Activated CD8-positive, alpha-beta T cell treated with anti-CD3 and anti-CD28 coated beads, Interleukin-2, amount 10 ng/mL, durations not matched to agents 7 days and 5 days (primary cell): Measurements from ENCODE around the gene PARPBP. TPM values are rescaled to one million over a fixed set of nuclear protein-coding genes. Genes with fewer than 3 reads are reported as not detected.

Experiments
- ATAC-seq: fragments of 150-1000 bp; cut with Tn5 transposase; one replicate; pipeline ENCODE4 v1.10.0; 2021; ENCODE audit warnings: moderate library complexity
- CTCF ChIA-PET: fragments of 350-600 bp; sonication (Branson Sonifier 250); formaldehyde crosslinking; loops from one replicate; lab custom pipeline; 2021; ENCODE audit warnings: antibody characterized with exemption; lab: Charles Lee
- POLR2A ChIA-PET: fragments of 350-600 bp; sonication (Branson Sonifier 250); formaldehyde crosslinking; loops from one replicate; lab custom pipeline; 2021; ENCODE audit warnings: antibody characterized with exemption; lab: Charles Lee
- DNase-seq: peaks from one replicate; pipeline ENCODE4 v3.0.0-alpha.2; 2020
- H3K27ac Mint-ChIP-seq: one replicate; pipeline ENCODE4 v1.8.0; 2021; ENCODE audit warnings: mild to moderate bottlenecking, mixed read lengths
- H3K27me3 Mint-ChIP-seq: one replicate; pipeline ENCODE4 v1.8.0; 2021; ENCODE audit warnings: low read depth, mixed read lengths
- H3K36me3 Mint-ChIP-seq: one replicate; pipeline ENCODE4 v1.8.0; 2021; ENCODE audit warnings: low read depth, mixed read lengths
- H3K4me1 Mint-ChIP-seq: one replicate; pipeline ENCODE4 v1.8.0; 2021; ENCODE audit warnings: low read depth, mixed read lengths
- H3K4me3 Mint-ChIP-seq: one replicate; pipeline ENCODE4 v1.8.0; 2021; ENCODE audit warnings: mild to moderate bottlenecking, mixed read lengths
- H3K9me3 Mint-ChIP-seq: one replicate; pipeline ENCODE4 v1.8.0; 2022; ENCODE audit warnings: mixed read lengths; ENCODE audit not compliant: insufficient read depth
- total RNA-seq, 2 experiments: library from RNA; stranded (reverse); gene quantifications; one replicate each; pipeline ENCODE4 v1.2.3, GENCODE V29; 2021

Gene PARPBP
- total RNA-seq, 2 experiments from 2014 or later: 32.2 to 35.9 TPM

- ATAC-seq (no peak), DNase-seq (no peak)
- ChIA-PET CTCF (no interaction called here), POLR2A (no interaction called here)
- H3K27ac Mint-ChIP-seq: no peak overlapping the region
- H3K4me1 Mint-ChIP-seq: no peaks in the 10 kb centered on the region
- no peaks in the 10 kb centered on the region for H3K9me3 Mint-ChIP-seq
- H3K27me3 Mint-ChIP-seq: no peaks in the 10 kb centered on the region
- H3K36me3 Mint-ChIP-seq: peaks cover 24% of the 10 kb centered on the region
- no peak overlapping the region for H3K4me3 Mint-ChIP-seq
Measured at GRCh38 chr12:102163383-102163782, 43.4 kb downstream of the PARPBP start.

GRCh38 chr12:102167821-102168604, 48.0 kb downstream of the PARPBP start:
- H3K9me3 Mint-ChIP-seq: no peaks in the 10 kb centered on the region
- no peaks in the 10 kb centered on the region for H3K27me3 Mint-ChIP-seq
- ChIA-PET POLR2A (no interaction called here), CTCF (interaction anchor here (0.5 to 3.0 kb wide), 5 partner anchors 48 to 643 kb away, joined by 3 to 17 read pairs (median 3); partner anchors contain the start of genes NUP37 and PARPBP)
- H3K36me3 Mint-ChIP-seq: peaks cover 28% of the 10 kb centered on the region
- H3K4me3 Mint-ChIP-seq: no peak overlapping the region
- no peak for DNase-seq
- no peak for ATAC-seq
- H3K4me1 Mint-ChIP-seq: no peaks in the 10 kb centered on the region
- H3K27ac Mint-ChIP-seq: peak overlapping the region; percentile 10

GRCh38 chr12:102169922-102170621, 50.1 kb downstream of the PARPBP start:
- ATAC-seq: peak; percentile 58
- ChIA-PET CTCF (interaction anchor here (0.6 to 3.2 kb wide), 22 partner anchors 9 to 1104 kb away, joined by 3 to 17 read pairs (median 4); partner anchors contain the start of gene WASHC3), POLR2A (no interaction called here)
- Mint-ChIP-seq H3K36me3 (peaks cover 22% of the 10 kb centered on the region), H3K4me3 (no peak overlapping the region), H3K4me1 (no peaks in the 10 kb centered on the region), H3K27me3 (no peaks in the 10 kb centered on the region), H3K27ac (no peak overlapping the region), H3K9me3 (no peaks in the 10 kb centered on the region)
- peak; percentile 34 for DNase-seq

GRCh38 chr12:102171951-102172350, 52.0 kb downstream of the PARPBP start:
- ATAC-seq (no peak), DNase-seq (no peak)
- Mint-ChIP-seq H3K4me3 (no peak overlapping the region), H3K9me3 (no peaks in the 10 kb centered on the region), H3K4me1 (no peaks in the 10 kb centered on the region), H3K36me3 (peaks cover 25% of the 10 kb centered on the region), H3K27me3 (no peaks in the 10 kb centered on the region), H3K27ac (no peak overlapping the region)
- POLR2A ChIA-PET: no interaction called here
- CTCF ChIA-PET: interaction anchor here (3.2 kb wide), 1 partner anchor 51 kb away, joined by 8 read pairs; no protein-coding TSS in a partner anchor

- Mint-ChIP-seq H3K27ac (no peak overlapping the region), H3K4me1 (no peaks in the 10 kb centered on the region), H3K9me3 (no peaks in the 10 kb centered on the region), H3K36me3 (peaks cover 26% of the 10 kb centered on the region), H3K4me3 (no peak overlapping the region), H3K27me3 (no peaks in the 10 kb centered on the region)
- ChIA-PET CTCF (interaction anchor here (3.2 kb wide), 1 partner anchor 51 kb away, joined by 8 read pairs; no protein-coding TSS in a partner anchor), POLR2A (no interaction called here)
- no peak for DNase-seq
- no peak for ATAC-seq
Measured at GRCh38 chr12:102172436-102172835, 52.5 kb downstream of the PARPBP start.

GRCh38 chr12:102174117-102174516, 54.1 kb downstream of the PARPBP start:
- POLR2A ChIA-PET: no interaction called here
- CTCF ChIA-PET: interaction anchor here (1.0 kb wide), 1 partner anchor 20 kb away, joined by 3 read pairs; no protein-coding TSS in a partner anchor
- no peak for ATAC-seq

DNA sequence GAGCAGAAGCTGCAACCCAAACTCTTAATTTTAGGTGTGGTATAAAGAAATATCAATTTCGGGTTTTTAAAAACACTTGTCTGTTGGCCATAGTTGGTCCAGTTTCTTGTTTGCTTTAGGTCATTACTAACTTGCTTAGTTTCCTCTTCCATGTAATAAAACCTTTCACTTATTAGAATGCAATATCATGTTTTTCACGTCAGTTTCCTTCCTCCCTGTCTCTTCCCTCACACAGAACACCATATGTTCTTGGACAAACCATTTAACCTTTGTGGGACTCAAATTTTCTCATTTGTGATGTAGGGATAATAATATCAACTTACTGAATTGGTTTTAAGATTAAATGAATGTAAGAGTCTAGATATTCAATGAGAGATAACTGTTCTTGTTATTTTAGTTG, 54.8 kb downstream of the PARPBP start:
- no peak overlapping the region for H3K4me3 Mint-ChIP-seq
- peaks cover 21% of the 10 kb centered on the region for H3K36me3 Mint-ChIP-seq
- H3K4me1 Mint-ChIP-seq: no peaks in the 10 kb centered on the region
- ATAC-seq (no peak), DNase-seq (no peak)
- H3K9me3 Mint-ChIP-seq: no peaks in the 10 kb centered on the region
- POLR2A ChIA-PET: no interaction called here
- CTCF ChIA-PET: no interaction called here
- no peak overlapping the region for H3K27ac Mint-ChIP-seq
- H3K27me3 Mint-ChIP-seq: no peaks in the 10 kb centered on the region

More at GRCh38 chr12:102174117-102174516, 54.1 kb downstream of the PARPBP start:
- H3K27ac Mint-ChIP-seq: no peak overlapping the region
- no peaks in the 10 kb centered on the region for H3K4me1 Mint-ChIP-seq
- H3K9me3 Mint-ChIP-seq: no peaks in the 10 kb centered on the region
- no peak overlapping the region for H3K4me3 Mint-ChIP-seq
- peaks cover 22% of the 10 kb centered on the region for H3K36me3 Mint-ChIP-seq
- no peak for DNase-seq
- H3K27me3 Mint-ChIP-seq: no peaks in the 10 kb centered on the region

DNA sequence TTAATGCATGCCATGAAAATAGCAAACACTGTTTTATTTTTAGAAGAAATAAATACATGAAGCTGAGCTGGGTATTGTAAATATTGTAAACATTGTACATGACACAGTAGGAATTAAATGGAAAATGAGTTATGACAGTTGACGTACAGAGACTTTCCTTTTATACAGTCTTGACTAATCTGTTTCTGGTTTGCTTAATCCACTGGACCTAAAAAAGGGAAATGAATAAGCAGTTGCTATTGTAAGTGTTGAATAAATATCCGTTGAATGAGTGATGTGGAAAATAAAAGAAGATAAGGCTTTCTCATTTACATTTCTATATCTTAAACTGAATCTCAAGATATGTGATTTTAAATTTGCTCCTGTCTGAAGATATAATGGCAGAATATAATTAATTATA, 62.7 kb downstream of the PARPBP start:
- no peaks in the 10 kb centered on the region for H3K27me3 Mint-ChIP-seq
- H3K4me1 Mint-ChIP-seq: no peaks in the 10 kb centered on the region
- no peak overlapping the region for H3K4me3 Mint-ChIP-seq
- no peak for ATAC-seq
- no peak for DNase-seq
- CTCF ChIA-PET: no interaction called here
- peaks cover 18% of the 10 kb centered on the region for H3K36me3 Mint-ChIP-seq
- H3K9me3 Mint-ChIP-seq: no peaks in the 10 kb centered on the region
- no peak overlapping the region for H3K27ac Mint-ChIP-seq
- POLR2A ChIA-PET: no interaction called here

DNA sequence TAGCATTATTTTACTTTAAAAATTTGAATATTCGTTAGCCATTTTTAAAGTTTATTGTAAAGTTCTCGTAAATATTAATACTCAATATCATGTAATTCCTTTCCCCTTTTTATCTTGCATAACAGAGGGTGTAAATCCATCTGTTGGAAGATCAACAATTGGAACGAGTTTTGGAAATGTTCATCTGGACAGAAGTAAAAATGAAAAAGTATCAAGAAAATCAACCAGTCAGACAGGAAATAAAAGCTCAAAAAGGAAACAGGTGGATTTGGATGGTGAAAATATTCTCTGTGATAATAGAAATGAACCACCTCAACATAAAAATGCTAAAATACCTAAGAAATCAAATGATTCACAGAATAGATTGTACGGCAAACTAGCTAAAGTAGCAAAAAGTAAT, 75.8 kb downstream of the PARPBP start:
- CTCF ChIA-PET: interaction anchor here (1.0 kb wide), 1 partner anchor 26 kb away, joined by 4 read pairs; no protein-coding TSS in a partner anchor

DNA sequence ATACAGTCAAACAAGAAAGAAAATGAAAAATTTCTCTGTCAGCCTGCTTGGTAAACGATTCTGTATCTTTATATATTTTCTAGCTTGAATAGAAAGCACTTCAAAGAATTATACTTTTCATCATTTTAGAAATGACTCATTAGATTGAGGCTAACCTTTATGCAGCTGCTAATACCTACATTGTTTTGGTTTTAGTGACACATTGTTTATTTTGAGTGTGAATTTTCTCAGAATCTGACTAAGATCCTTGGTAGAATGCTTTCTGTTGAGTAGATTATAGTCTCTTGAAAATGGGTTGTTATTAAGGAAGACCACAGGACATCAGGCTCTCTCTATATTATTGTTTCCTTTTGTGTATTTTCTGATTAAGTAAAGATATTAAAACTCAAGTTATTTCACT, 77.8 kb downstream of the PARPBP start, which contains the start of gene PMCH:
Gene PMCH (minus strand): TSS at position 45 of the 400 bp plus-strand sequence. CDS start 63 bp downstream, outside the sequence.
- Mint-ChIP-seq H3K36me3 (peaks cover 15% of the 10 kb centered on the region), H3K9me3 (no peaks in the 10 kb centered on the region), H3K4me3 (no peak within 1 kb of the TSS), H3K27me3 (no peaks in the 10 kb centered on the region), H3K27ac (no peak within 1 kb of the TSS), H3K4me1 (peaks cover 9% of the 10 kb centered on the region)
- no peak for DNase-seq
- ChIA-PET POLR2A (interaction anchor here (0.9 kb wide), 1 partner anchor 136 kb away, joined by 3 read pairs; the partner anchor contains the start of gene WASHC3), CTCF (no interaction called here)
- ATAC-seq: peak; percentile 51

More for the DNA sequence above, 75.8 kb downstream of the PARPBP start:
- no peaks in the 10 kb centered on the region for H3K9me3 Mint-ChIP-seq
- H3K4me1 Mint-ChIP-seq: peaks cover 9% of the 10 kb centered on the region
- no peaks in the 10 kb centered on the region for H3K27me3 Mint-ChIP-seq
- DNase-seq: no peak
- POLR2A ChIA-PET: no interaction called here
- no peak for ATAC-seq
- no peak overlapping the region for H3K4me3 Mint-ChIP-seq
- H3K27ac Mint-ChIP-seq: no peak overlapping the region
- H3K36me3 Mint-ChIP-seq: peaks cover 14% of the 10 kb centered on the region

DNA sequence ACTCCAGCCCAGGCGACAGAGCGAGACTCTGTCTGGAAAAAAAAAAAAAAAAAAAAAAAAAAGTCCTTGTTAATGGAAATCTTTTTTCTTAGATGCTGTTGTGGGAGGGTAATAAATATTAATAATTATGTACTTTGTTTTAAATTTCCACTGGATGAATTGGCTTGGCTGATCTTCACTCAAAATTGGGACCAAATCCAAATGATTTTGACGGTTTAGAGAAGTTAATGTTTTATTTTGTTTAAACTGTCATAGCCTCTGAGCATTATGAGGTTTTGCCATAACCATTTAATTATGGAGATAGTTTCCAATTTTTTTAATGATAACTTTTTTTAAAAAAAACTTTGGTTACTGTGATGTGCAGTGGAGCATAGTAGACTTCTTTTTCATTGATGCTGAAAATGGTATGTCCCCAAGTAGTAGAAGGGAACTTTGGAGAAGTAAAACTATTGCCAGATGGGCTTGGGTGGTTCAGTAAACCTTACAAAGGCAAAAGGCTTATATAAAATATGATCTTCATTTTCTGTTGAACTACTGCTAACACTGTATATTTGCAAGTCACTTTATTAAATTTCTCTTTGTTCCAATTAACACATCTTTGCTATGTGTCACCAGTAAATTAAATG, 81.6 kb downstream of the PARPBP start:
- CTCF ChIA-PET: no interaction called here
- Mint-ChIP-seq H3K4me1 (peaks cover 9% of the 10 kb centered on the region), H3K36me3 (peaks cover 37% of the 10 kb centered on the region), H3K27ac (no peak overlapping the region), H3K4me3 (no peak overlapping the region), H3K9me3 (no peaks in the 10 kb centered on the region), H3K27me3 (no peaks in the 10 kb centered on the region)
- DNase-seq: no peak
- ATAC-seq: no peak
- POLR2A ChIA-PET: no interaction called here
